ENCODE results near the gene CLEC16A.

The CLEC16A gene

GRCh38 chr16:11140867-11141266 is 196.5 kb downstream of the CLEC16A start:
- no peak for TF ChIP-seq CTCF (IDR thresholded peaks at IDR 0.05; ENCODE audit: low read depth, low read length)
- H3K4me3 ChIP-seq (ENCODE audit: low read depth, low read length): no peak overlapping the region

DNA sequence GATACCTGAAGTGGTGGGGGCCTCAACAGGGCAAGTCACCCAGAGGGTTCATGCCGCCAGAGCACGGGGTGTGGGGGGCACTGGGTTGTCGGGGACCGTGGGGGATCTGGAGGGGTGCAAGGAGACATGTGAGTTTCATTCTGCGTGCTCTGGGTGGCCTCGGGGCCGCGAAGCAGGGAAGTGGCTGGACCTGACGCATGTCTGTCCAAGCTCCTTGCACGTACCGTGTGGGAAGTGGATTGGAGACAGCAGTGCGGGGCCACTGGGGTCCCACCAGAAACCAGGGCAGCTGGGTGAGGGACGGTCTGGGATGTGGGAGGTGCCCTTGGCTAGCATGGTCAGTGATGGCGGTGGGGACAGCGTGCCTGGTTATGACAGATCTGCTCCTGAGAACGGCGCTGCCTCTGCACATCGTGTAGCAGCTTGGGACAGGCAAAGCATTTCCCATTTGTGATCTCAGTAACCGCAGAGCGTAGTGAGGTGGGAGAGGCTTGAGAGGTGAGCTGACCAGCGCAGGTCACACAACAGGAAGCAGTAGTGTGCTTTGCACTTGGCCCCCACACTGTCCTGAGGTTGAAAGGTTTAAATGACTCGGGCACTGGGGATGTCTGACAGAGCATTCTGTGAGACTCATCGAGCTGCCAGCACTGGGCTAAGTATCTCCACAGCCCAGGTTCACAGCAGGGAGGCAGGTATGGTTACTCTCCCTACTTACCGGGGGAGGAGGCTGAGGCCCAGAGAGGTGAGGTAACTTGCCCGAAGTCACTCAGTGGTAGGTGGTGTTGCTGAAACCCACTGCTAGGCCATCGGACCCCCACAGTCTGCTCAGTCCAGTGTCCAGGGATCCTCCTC is 197.3 kb downstream of the CLEC16A start:
- H3K4me3 ChIP-seq (ENCODE audit: low read depth, low read length): no peak overlapping the region
- no peak for TF ChIP-seq CTCF (IDR thresholded peaks at IDR 0.05; ENCODE audit: low read depth, low read length)

- no peak for TF ChIP-seq CTCF (IDR thresholded peaks at IDR 0.05; ENCODE audit: low read depth, low read length)
- no peak overlapping the region for H3K4me3 ChIP-seq (ENCODE audit: low read depth, low read length)
Measured at GRCh38 chr16:11142261-11142630, 197.9 kb downstream of the CLEC16A start.

DNA sequence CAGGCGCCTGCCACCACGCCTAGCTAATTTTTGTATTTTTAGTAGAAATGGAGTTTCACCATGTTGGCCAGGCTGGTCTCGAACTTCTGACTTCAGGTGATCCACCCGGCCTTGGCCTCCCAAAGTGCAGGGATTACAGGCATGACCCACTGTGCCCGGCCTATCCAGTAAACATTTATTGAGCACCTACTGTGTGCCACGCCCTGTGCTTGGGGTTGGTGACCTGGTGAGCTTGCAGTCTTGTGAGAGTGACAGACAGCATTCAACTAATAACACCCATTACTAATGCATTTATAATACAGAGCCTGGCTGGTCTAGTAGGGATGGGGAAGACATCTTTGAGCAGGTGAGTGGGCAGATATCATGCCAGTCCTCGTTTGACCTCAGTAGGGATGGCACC is 198.6 kb downstream of the CLEC16A start:
- TF ChIP-seq CTCF (IDR thresholded peaks at IDR 0.05; ENCODE audit: low read depth, low read length): no peak
- no peak overlapping the region for H3K4me3 ChIP-seq (ENCODE audit: low read depth, low read length)

- TF ChIP-seq CTCF (IDR thresholded peaks at IDR 0.05; ENCODE audit: low read depth, low read length): no peak
- no peak overlapping the region for H3K4me3 ChIP-seq (ENCODE audit: low read depth, low read length)
Measured at GRCh38 chr16:11143372-11144035, 199.1 kb downstream of the CLEC16A start.

- TF ChIP-seq CTCF (IDR thresholded peaks at IDR 0.05; ENCODE audit: low read depth, low read length): no peak
- H3K4me3 ChIP-seq (ENCODE audit: low read depth, low read length): no peak overlapping the region
Measured at GRCh38 chr16:11144122-11144521, 199.8 kb downstream of the CLEC16A start.

- TF ChIP-seq CTCF (IDR thresholded peaks at IDR 0.05; ENCODE audit: low read depth, low read length): no peak
- no peak overlapping the region for H3K4me3 ChIP-seq (ENCODE audit: low read depth, low read length)
Measured at GRCh38 chr16:11145173-11145818, 200.9 kb downstream of the CLEC16A start.

All from WI38 (cell line).